H1 (cell line): Measurements from ENCODE around the gene MAD2L1BP. TPM values are rescaled to one million over a fixed set of nuclear protein-coding genes. Genes with fewer than 3 reads are reported as not detected.

Experiments used
- CTCF ChIA-PET: fragments of 300-600 bp; sonication (Branson Sonifier 250); formaldehyde crosslinking; loops from one replicate; lab custom pipeline; 2021; ENCODE audit not compliant: partially characterized antibody; lab: Charles Lee
- POLR2A ChIA-PET: fragments of 300-600 bp; sonication (Branson Sonifier 250); formaldehyde crosslinking; loops from one replicate; lab custom pipeline; 2021; ENCODE audit warnings: inconsistent platforms; ENCODE audit not compliant: partially characterized antibody; lab: Charles Lee
- DNase-seq, 2 experiments: peaks; one replicate each; pipeline versions ENCODE4 v3.0.0 to v3.0.0-alpha.2; 2010 to 2022; ENCODE audit warnings: low spot score in 2 of 2, low read depth in 1 of 2, mixed read lengths in 1 of 2
- FAIRE-seq: peaks from 2 replicates; lab custom pipeline; 2011; peaks lifted over from hg19 to GRCh38; lab: Jason Lieb, UNC
- H2AFZ ChIP-seq: 2 replicates; pipeline ENCODE4 v1.8.1; 2012; ENCODE audit warnings: low read length, inconsistent platforms
- H2AK5ac ChIP-seq: 2 replicates; pipeline ENCODE4 v1.6.1; 2013; ENCODE audit warnings: low read depth, low read length
- H2BK120ac ChIP-seq: replicated peaks from 2 replicates; pipeline ENCODE3; 2013; ENCODE audit warnings: low read depth, low read length, inconsistent platforms
- H2BK12ac ChIP-seq: 2 replicates; pipeline ENCODE4 v1.6.1; 2013; ENCODE audit warnings: low read depth, low read length
- H2BK15ac ChIP-seq: 2 replicates; pipeline ENCODE4 v1.6.1; 2013; ENCODE audit warnings: low read length
- H2BK20ac ChIP-seq: 2 replicates; pipeline ENCODE4 v1.6.1; 2013; ENCODE audit warnings: low read length
- H2BK5ac ChIP-seq: 2 replicates; pipeline ENCODE4 v1.6.1; 2013; ENCODE audit warnings: low read depth, low read length
- H3K14ac ChIP-seq: 2 replicates; pipeline ENCODE4 v1.6.1; 2013; ENCODE audit warnings: inconsistent platforms; ENCODE audit not compliant: insufficient read length
- H3K18ac ChIP-seq: 2 replicates; pipeline ENCODE4 v1.6.1; 2013; ENCODE audit warnings: low read length; ENCODE audit errors: extremely low read depth
- H3K23ac ChIP-seq: 2 replicates; pipeline ENCODE4 v1.6.1; 2013; ENCODE audit warnings: inconsistent platforms; ENCODE audit not compliant: insufficient read length
- H3K23me2 ChIP-seq: 2 replicates; pipeline ENCODE4 v1.6.1; 2013; ENCODE audit warnings: low read depth, low read length
- H3K27ac ChIP-seq: 2 replicates; pipeline ENCODE4 v1.6.1; 2011; ENCODE audit warnings: low read depth, low read length, inconsistent platforms
- H3K27me3 ChIP-seq, 4 experiments: replicated peaks in 1 of 4; 1 replicate in 1 of 4; 2 replicates in 3 of 4; pipeline versions ENCODE4 v1.6.1 to v1.8.1; 2011 to 2013; ENCODE audit warnings: low read length in 3 of 4, mild to moderate bottlenecking in 3 of 4, inconsistent platforms in 2 of 4, mixed read lengths in 2 of 4, moderate library complexity in 1 of 4; ENCODE audit not compliant: control insufficient read depth in 3 of 4, insufficient read depth in 3 of 4; ENCODE audit errors: extremely low read depth in 1 of 4
- H3K36me3 ChIP-seq, 4 experiments: 2 replicates each; pipeline versions ENCODE4 v1.6.1 to v1.8.1; 2011 to 2013; ENCODE audit warnings: mild to moderate bottlenecking in 4 of 4, low read length in 3 of 4, moderate library complexity in 2 of 4, control low read depth in 1 of 4, inconsistent platforms in 1 of 4; ENCODE audit not compliant: insufficient read depth in 4 of 4, control insufficient read depth in 2 of 4
- H3K4ac ChIP-seq: replicated peaks from 2 replicates; pipeline ENCODE3; 2013; ENCODE audit warnings: low read length, low read depth, mixed read lengths, inconsistent platforms; ENCODE audit not compliant: insufficient read length
- H3K4me1 ChIP-seq, 4 experiments: replicated peaks in 1 of 4; 1 replicate in 1 of 4; 2 replicates in 3 of 4; pipeline versions ENCODE4 v1.6.1 to v1.8.1; 2011 to 2013; ENCODE audit warnings: low read length in 3 of 4, inconsistent platforms in 2 of 4, mixed read lengths in 1 of 4; ENCODE audit not compliant: insufficient read depth in 4 of 4, control insufficient read depth in 3 of 4
- H3K4me2 ChIP-seq, 2 experiments: 2 replicates each; pipeline versions ENCODE4 v1.6.1 to v1.8.1; 2011 to 2013; ENCODE audit warnings: low read depth in 2 of 2, low read length in 2 of 2, control low read depth in 1 of 2, inconsistent platforms in 1 of 2, mild to moderate bottlenecking in 1 of 2; ENCODE audit not compliant: insufficient read depth in 1 of 2
- H3K4me3 ChIP-seq, 4 experiments: fragments of 200-600, 300-600 bp in 1 of 4; sonication (generic), shearing (Covaris generic), sonication (Bioruptor Twin) in 1 of 4; 2 replicates each; pipeline versions ENCODE4 v1.5.1 to v1.8.1; 2011 to 2016; ENCODE audit warnings: low read length in 4 of 4, low read depth in 3 of 4, control low read depth in 2 of 4, inconsistent platforms in 2 of 4, mild to moderate bottlenecking in 2 of 4, mixed read lengths in 1 of 4, moderate library complexity in 1 of 4; ENCODE audit not compliant: insufficient read depth in 2 of 4; ENCODE audit errors: extremely low read depth in 1 of 4
- H3K56ac ChIP-seq: replicated peaks from 2 replicates; pipeline ENCODE3; 2013; ENCODE audit warnings: low read depth, mild to moderate bottlenecking, mixed read lengths, low read length, inconsistent platforms; ENCODE audit not compliant: insufficient read length
- H3K79me1 ChIP-seq: 2 replicates; pipeline ENCODE4 v1.6.1; 2013; ENCODE audit warnings: low read depth, low read length, control low read depth
- H3K79me2 ChIP-seq, 2 experiments: 2 replicates each; pipeline versions ENCODE4 v1.6.1 to v1.8.1; 2012 to 2013; ENCODE audit warnings: low read length in 2 of 2, mild to moderate bottlenecking in 2 of 2, inconsistent platforms in 1 of 2; ENCODE audit not compliant: insufficient read depth in 2 of 2, control insufficient read depth in 1 of 2
- H3K9ac ChIP-seq, 4 experiments: replicated peaks in 1 of 4; 1 replicate in 1 of 4; 2 replicates in 3 of 4; pipeline versions ENCODE4 v1.6.1 to v1.8.1; 2011 to 2013; ENCODE audit warnings: low read depth in 3 of 4, low read length in 3 of 4, control low read depth in 2 of 4, mild to moderate bottlenecking in 2 of 4, moderate library complexity in 2 of 4, inconsistent platforms in 1 of 4; ENCODE audit errors: extremely low read depth in 1 of 4
- H3K9me3 ChIP-seq, 2 experiments: 2 replicates each; pipeline versions ENCODE4 v1.6.1 to v1.8.1; 2012 to 2013; ENCODE audit warnings: mild to moderate bottlenecking in 2 of 2, moderate library complexity in 2 of 2, control low read depth in 1 of 2, inconsistent platforms in 1 of 2, low read depth in 1 of 2, low read length in 1 of 2, mixed read lengths in 1 of 2; ENCODE audit not compliant: insufficient read depth in 2 of 2
- H4K20me1 ChIP-seq, 2 experiments: replicated peaks in 1 of 2; 2 replicates each; pipeline versions ENCODE3 to v1.8.1; 2011 to 2013; ENCODE audit warnings: inconsistent platforms in 2 of 2, low read length in 2 of 2, mild to moderate bottlenecking in 1 of 2; ENCODE audit not compliant: insufficient read depth in 2 of 2, control insufficient read depth in 1 of 2
- H4K5ac ChIP-seq: 2 replicates; pipeline ENCODE4 v1.6.1; 2013; ENCODE audit warnings: low read length, low read depth, mixed read lengths, inconsistent platforms; ENCODE audit not compliant: insufficient read length
- H4K8ac ChIP-seq: 2 replicates; pipeline ENCODE4 v1.8.0; 2013; ENCODE audit warnings: mild to moderate bottlenecking, moderate library complexity, low read length, inconsistent platforms; ENCODE audit not compliant: insufficient read depth; ENCODE audit errors: extremely low read depth
- H4K91ac ChIP-seq: replicated peaks from 2 replicates; pipeline ENCODE3; 2013; ENCODE audit warnings: low read length, mixed read lengths, inconsistent platforms; ENCODE audit not compliant: insufficient read length
- BACH1 ChIP-seq: IDR thresholded peaks from 2 replicates; pipeline ENCODE4 v1.6.1; 2012; ENCODE audit warnings: low read length, improper control_type of control experiment
- EZH2 ChIP-seq: fragments of 200-600 bp; sonication (generic); IDR thresholded peaks from 2 replicates; pipeline ENCODE4 v1.7.1; 2012; ENCODE audit warnings: low read depth, mild to moderate bottlenecking, moderate library complexity, low read length, inconsistent platforms; ENCODE audit not compliant: severe bottlenecking
- JUN ChIP-seq: IDR thresholded peaks from 2 replicates; pipeline ENCODE4 v1.6.1; 2011; ENCODE audit warnings: low read depth, mild to moderate bottlenecking, improper control_type of control experiment, low read length
- PHF8 ChIP-seq: fragments of 200-600 bp; sonication (generic); conservative IDR thresholded peaks from 2 replicates; pipeline ENCODE4 v1.7.1; 2012; ENCODE audit warnings: low read depth, mild to moderate bottlenecking, inconsistent platforms, low read length, moderate library complexity
- RNF2 ChIP-seq: fragments of 200-900, 300-1000 bp; sonication (generic); IDR thresholded peaks from 2 replicates; pipeline ENCODE4 v1.7.1; 2016; ENCODE audit warnings: borderline replicate concordance, low read depth, mild to moderate bottlenecking, antibody characterized with exemption, low read length; ENCODE audit not compliant: poor library complexity, severe bottlenecking; ENCODE audit errors: missing control alignments
- RXRA ChIP-seq: IDR thresholded peaks from 2 replicates; pipeline ENCODE4 v1.6.1; 2011; ENCODE audit warnings: low read depth, mild to moderate bottlenecking, low read length, moderate library complexity; ENCODE audit not compliant: insufficient read depth
- SAP30 ChIP-seq: fragments of 300-600 bp; sonication (generic); IDR thresholded peaks from 2 replicates; pipeline ENCODE4 v1.7.1; 2012; ENCODE audit warnings: low read length, moderate library complexity, mild to moderate bottlenecking, inconsistent platforms; ENCODE audit not compliant: insufficient read depth, insufficient replicate concordance
- SRF ChIP-seq: IDR thresholded peaks from 2 replicates; pipeline ENCODE4 v1.6.1; 2011; ENCODE audit warnings: mild to moderate bottlenecking, low read depth, low read length, moderate library complexity
- TAF1 ChIP-seq: IDR thresholded peaks from 2 replicates; pipeline ENCODE4 v1.6.1; 2011; ENCODE audit warnings: mild to moderate bottlenecking, low read depth, low read length
- TBP ChIP-seq: IDR thresholded peaks from 2 replicates; pipeline ENCODE4 v1.6.1; 2011; ENCODE audit warnings: low read depth, low read length, improper control_type of control experiment
- YY1 ChIP-seq: IDR thresholded peaks from 2 replicates; pipeline ENCODE4 v1.6.1; 2011; ENCODE audit warnings: low read depth, mild to moderate bottlenecking, low read length
- ZNF274 ChIP-seq: IDR thresholded peaks from 2 replicates; pipeline ENCODE4 v1.7.0; 2012; ENCODE audit warnings: low read length, borderline replicate concordance; ENCODE audit errors: extremely low read depth
- WGBS, 2 experiments: shearing (Covaris generic) in 1 of 2; methylation state at CpG; one replicate each; pipeline versions ENCODE4 v1.1.6 to v1.1.7; 2013 to 2015; ENCODE audit warnings: low lambda C conversion rate in 2 of 2, mixed read lengths in 2 of 2, inconsistent platforms in 1 of 2, low coverage in 1 of 2, missing lambda C conversion rate in 1 of 2; ENCODE audit not compliant: insufficient replicate concordance in 2 of 2, insufficient coverage in 1 of 2, insufficient read length in 1 of 2; ENCODE audit errors: extremely low coverage in 1 of 2, missing lambda C conversion rate in 1 of 2; 5-methylcytosine and 5-hydroxymethylcytosine counted together
- polyA plus RNA-seq, 7 experiments: library from polyadenylated mRNA; depleted of rRNA in 3 of 7; stranded (reverse) in 5 of 7; unstranded in 2 of 7; fragments of >200 nt in 5 of 7; fragments of 200-250 nt in 2 of 7; gene quantifications; 1 replicate in 5 of 7; 2 replicates in 1 of 7; 4 replicates in 1 of 7; pipeline versions ENCODE4 v1.2.1 to v1.2.3, GENCODE V29; 2011 to 2013; ENCODE audit warnings: missing spikeins in 2 of 7, mixed read lengths in 2 of 7
- total RNA-seq: library from RNA; stranded (reverse); fragmentation: NEBNext Ultra II Directional; extraction: Animal tissue kit (Norgen Biotek cat#: 25700); gene quantifications from 2 replicates; pipeline ENCODE4 v1.2.1, GENCODE V29; 2021
- TF ChIP-seq, protein P1 (sequence below): IDR thresholded peaks from 2 replicates; pipeline ENCODE4 v1.6.1; 2011; ENCODE audit warnings: low read depth, mild to moderate bottlenecking, low read length; ENCODE audit not compliant: insufficient read depth

Gene MAD2L1BP
- total and polyA plus RNA-seq, 2 of the 8 experiments (the other 6 are each of a cell fraction or from before 2014, with no cell fraction given), result 35.5 to 70.0 TPM

DNA sequence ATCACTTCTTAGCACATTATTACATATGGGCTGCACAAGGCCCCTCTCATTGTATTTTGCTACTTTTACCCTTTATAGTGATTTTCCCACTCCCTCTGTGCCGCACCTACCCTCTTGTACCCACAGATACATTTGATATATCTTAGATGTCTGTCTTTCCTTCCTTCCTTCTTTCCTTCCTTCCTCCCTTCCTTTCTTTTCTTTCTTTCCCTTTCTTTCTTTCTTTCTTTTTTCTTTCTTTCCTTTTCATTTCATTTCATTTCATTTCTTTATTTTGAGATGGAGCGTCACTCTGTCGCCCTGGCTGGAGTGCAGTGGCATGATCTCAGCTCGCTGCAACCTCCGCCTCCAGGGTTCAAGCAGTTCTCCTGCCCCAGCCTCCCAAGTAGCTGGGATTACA is 47.4 kb upstream of the MAD2L1BP start:
- H3K23me2 ChIP-seq, result no peaks in the 10 kb centered on the region
- H2AK5ac ChIP-seq, result no peak overlapping the region
- H3K4ac ChIP-seq, result no peak overlapping the region
- FAIRE-seq (no peak), DNase-seq (no peak)
- no peaks in the 10 kb centered on the region for H3K79me2 ChIP-seq
- H2BK120ac ChIP-seq, result no peak overlapping the region
- H3K56ac ChIP-seq, result no peak overlapping the region
- no peak overlapping the region for H2AFZ ChIP-seq
- no peak overlapping the region for H2BK15ac ChIP-seq
- H3K79me1 ChIP-seq, result no peaks in the 10 kb centered on the region
- no peak overlapping the region for H4K5ac ChIP-seq
- H3K36me3 ChIP-seq, result peaks cover 3 to 29% (median 16%) of the 10 kb centered on the region in 4 experiments; a peak in 7 of 8 replicates
- no peak overlapping the region for H3K23ac ChIP-seq
- POLR2A ChIA-PET, result interaction anchor here (1.2 kb wide), 1 partner anchor 13 kb away, joined by 3 read pairs; the partner anchor contains the start of genes POLH and XPO5
- H3K14ac ChIP-seq, result no peak overlapping the region
- no peaks in the 10 kb centered on the region for H3K9me3 ChIP-seq
- CTCF ChIA-PET, result no interaction called here
- H4K8ac ChIP-seq, result no peak overlapping the region
- 100% methylated on average over 5 of the region's 5 CpGs; no CpG with 5 or more reads in 1 of the 2 experiments for WGBS, 2 experiments
- H4K20me1 ChIP-seq, result peaks cover 0 to 3% of the 10 kb centered on the region in 2 experiments
- no peak overlapping the region for H2BK12ac ChIP-seq
- no peak overlapping the region for H4K91ac ChIP-seq
- H3K18ac ChIP-seq, result no peak overlapping the region
- no peak overlapping the region for H2BK20ac ChIP-seq
- H3K27me3 ChIP-seq, result no peaks in the 10 kb centered on the region
- H2BK5ac ChIP-seq, result no peak overlapping the region
- H3K4me1 ChIP-seq, result no peaks in the 10 kb centered on the region
- no peak overlapping the region for H3K4me3 ChIP-seq
- H3K27ac ChIP-seq, result no peak overlapping the region
- no peak overlapping the region for H3K9ac ChIP-seq
- no peak overlapping the region for H3K4me2 ChIP-seq
- TF ChIP-seq TAF1 (no peak), RXRA (no peak), YY1 (no peak), EZH2 (no peak), RNF2 (no peak), BACH1 (no peak), SRF (no peak), SAP30 (no peak), PHF8 (no peak), ZNF274 (no peak), JUN (no peak), TBP (no peak)
- TF ChIP-seq, protein P1, sequence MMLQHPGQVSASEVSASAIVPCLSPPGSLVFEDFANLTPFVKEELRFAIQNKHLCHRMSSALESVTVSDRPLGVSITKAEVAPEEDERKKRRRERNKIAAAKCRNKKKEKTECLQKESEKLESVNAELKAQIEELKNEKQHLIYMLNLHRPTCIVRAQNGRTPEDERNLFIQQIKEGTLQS, result no peak
